ENCODE results near the gene GBE1. TPM values are rescaled to one million over a fixed set of nuclear protein-coding genes. Genes with fewer than 3 reads are reported as not detected.

GBE1 gene
- total RNA-seq, 2 experiments from 2014 or later, result 37.5 to 41.1 TPM

- POLR2A ChIA-PET, result no interaction called here
- ATAC-seq (ENCODE audit: low read depth) (no peak), DNase-seq (no peak)
- H3K36me3 Mint-ChIP-seq, result peaks cover 15% of the 10 kb centered on the region
- H3K27ac Mint-ChIP-seq, result peak overlapping the region; percentile 22
- H3K4me3 Mint-ChIP-seq, result no peak overlapping the region
- H3K27me3 Mint-ChIP-seq, result no peaks in the 10 kb centered on the region
- peaks cover 3% of the 10 kb centered on the region for H3K4me1 Mint-ChIP-seq
- H3K9me3 Mint-ChIP-seq, result peaks cover 4% of the 10 kb centered on the region
These were observed 207.1 kb downstream of the GBE1 start for GRCh38 chr3:81554388-81554787.

GRCh38 chr3:81550415-81550814, 211.0 kb downstream of the GBE1 start:
- no peak overlapping the region for H3K4me3 Mint-ChIP-seq
- POLR2A ChIA-PET, result no interaction called here
- H3K9me3 Mint-ChIP-seq, result peaks cover 7% of the 10 kb centered on the region
- H3K27ac Mint-ChIP-seq, result no peak overlapping the region
- DNase-seq (no peak), ATAC-seq (ENCODE audit: low read depth) (no peak)
- peaks cover 21% of the 10 kb centered on the region for H3K36me3 Mint-ChIP-seq
- H3K27me3 Mint-ChIP-seq, result no peaks in the 10 kb centered on the region
- H3K4me1 Mint-ChIP-seq, result peaks cover 5% of the 10 kb centered on the region

GRCh38 chr3:81549831-81550230, 211.6 kb downstream of the GBE1 start:
- Mint-ChIP-seq H3K4me3 (no peak overlapping the region), H3K4me1 (peaks cover 5% of the 10 kb centered on the region), H3K27ac (no peak overlapping the region), H3K9me3 (peaks cover 7% of the 10 kb centered on the region), H3K36me3 (peaks cover 18% of the 10 kb centered on the region), H3K27me3 (no peaks in the 10 kb centered on the region)
- DNase-seq (no peak), ATAC-seq (ENCODE audit: low read depth) (no peak)
- POLR2A ChIA-PET, result no interaction called here

GRCh38 chr3:81549388-81549787, 212.1 kb downstream of the GBE1 start:
- Mint-ChIP-seq H3K4me3 (no peak overlapping the region), H3K4me1 (peaks cover 4% of the 10 kb centered on the region), H3K27ac (no peak overlapping the region), H3K36me3 (peaks cover 18% of the 10 kb centered on the region), H3K9me3 (peaks cover 7% of the 10 kb centered on the region), H3K27me3 (no peaks in the 10 kb centered on the region)
- no peak for ATAC-seq (ENCODE audit: low read depth)
- DNase-seq, result no peak
- POLR2A ChIA-PET, result no interaction called here

- peaks cover 7% of the 10 kb centered on the region for H3K36me3 Mint-ChIP-seq
- H3K27me3 Mint-ChIP-seq, result no peaks in the 10 kb centered on the region
- no peak for DNase-seq
- H3K4me3 Mint-ChIP-seq, result no peak overlapping the region
- POLR2A ChIA-PET, result no interaction called here
- no peak overlapping the region for H3K27ac Mint-ChIP-seq
- peaks cover 2% of the 10 kb centered on the region for H3K4me1 Mint-ChIP-seq
- H3K9me3 Mint-ChIP-seq, result peaks cover 3% of the 10 kb centered on the region
- ATAC-seq (ENCODE audit: low read depth), result no peak
These were observed 215.9 kb downstream of the GBE1 start for GRCh38 chr3:81545572-81545971.

- Mint-ChIP-seq H3K27me3 (no peaks in the 10 kb centered on the region), H3K4me3 (no peak overlapping the region), H3K9me3 (peaks cover 3% of the 10 kb centered on the region), H3K27ac (no peak overlapping the region), H3K4me1 (peaks cover 2% of the 10 kb centered on the region), H3K36me3 (peaks cover 9% of the 10 kb centered on the region)
- ATAC-seq (ENCODE audit: low read depth), result no peak
- POLR2A ChIA-PET, result no interaction called here
- no peak for DNase-seq
These were observed 217.1 kb downstream of the GBE1 start for GRCh38 chr3:81544385-81544784.

GRCh38 chr3:81540787-81541186, 220.7 kb downstream of the GBE1 start:
- H3K27me3 Mint-ChIP-seq, result no peaks in the 10 kb centered on the region
- no peak overlapping the region for H3K27ac Mint-ChIP-seq
- H3K4me1 Mint-ChIP-seq, result no peaks in the 10 kb centered on the region
- no peaks in the 10 kb centered on the region for H3K9me3 Mint-ChIP-seq
- no peak overlapping the region for H3K4me3 Mint-ChIP-seq
- peaks cover 2% of the 10 kb centered on the region for H3K36me3 Mint-ChIP-seq
- DNase-seq (no peak), ATAC-seq (ENCODE audit: low read depth) (no peak)
- POLR2A ChIA-PET, result no interaction called here

GRCh38 chr3:81531846-81532245, 229.6 kb downstream of the GBE1 start:
- ATAC-seq (ENCODE audit: low read depth), result no peak
- Mint-ChIP-seq H3K4me3 (no peak overlapping the region), H3K4me1 (no peaks in the 10 kb centered on the region), H3K27me3 (no peaks in the 10 kb centered on the region), H3K9me3 (peaks cover 3% of the 10 kb centered on the region), H3K27ac (no peak overlapping the region), H3K36me3 (peaks cover 38% of the 10 kb centered on the region)
- POLR2A ChIA-PET, result no interaction called here
- DNase-seq, result no peak

GRCh38 chr3:81531263-81531662, 230.2 kb downstream of the GBE1 start:
- H3K4me1 Mint-ChIP-seq, result no peaks in the 10 kb centered on the region
- no peaks in the 10 kb centered on the region for H3K27me3 Mint-ChIP-seq
- H3K4me3 Mint-ChIP-seq, result no peak overlapping the region
- POLR2A ChIA-PET, result no interaction called here
- peaks cover 3% of the 10 kb centered on the region for H3K9me3 Mint-ChIP-seq
- peaks cover 38% of the 10 kb centered on the region for H3K36me3 Mint-ChIP-seq
- H3K27ac Mint-ChIP-seq, result no peak overlapping the region
- ATAC-seq (ENCODE audit: low read depth) (no peak), DNase-seq (no peak)

- Mint-ChIP-seq H3K27me3 (no peaks in the 10 kb centered on the region), H3K9me3 (peaks cover 3% of the 10 kb centered on the region), H3K4me3 (no peak overlapping the region), H3K27ac (no peak overlapping the region), H3K4me1 (no peaks in the 10 kb centered on the region), H3K36me3 (peaks cover 44% of the 10 kb centered on the region)
- DNase-seq (no peak), ATAC-seq (ENCODE audit: low read depth) (no peak)
- POLR2A ChIA-PET, result no interaction called here
These were observed 231.1 kb downstream of the GBE1 start for GRCh38 chr3:81530180-81530939.

- Mint-ChIP-seq H3K4me1 (no peaks in the 10 kb centered on the region), H3K27me3 (no peaks in the 10 kb centered on the region), H3K4me3 (no peak overlapping the region), H3K9me3 (no peaks in the 10 kb centered on the region), H3K27ac (no peak overlapping the region), H3K36me3 (peaks cover 12% of the 10 kb centered on the region)
- ATAC-seq (ENCODE audit: low read depth) (no peak), DNase-seq (no peak)
- POLR2A ChIA-PET, result no interaction called here
These were observed 239.6 kb downstream of the GBE1 start for GRCh38 chr3:81521855-81522254.

GRCh38 chr3:81518945-81519344, 242.5 kb downstream of the GBE1 start:
- Mint-ChIP-seq H3K4me3 (no peak overlapping the region), H3K4me1 (no peaks in the 10 kb centered on the region), H3K27ac (no peak overlapping the region), H3K9me3 (no peaks in the 10 kb centered on the region), H3K36me3 (peaks cover 8% of the 10 kb centered on the region), H3K27me3 (no peaks in the 10 kb centered on the region)
- no peak for DNase-seq
- POLR2A ChIA-PET, result no interaction called here
- ATAC-seq (ENCODE audit: low read depth), result no peak

GRCh38 chr3:81516042-81516441, 245.4 kb downstream of the GBE1 start:
- Mint-ChIP-seq H3K27me3 (no peaks in the 10 kb centered on the region), H3K9me3 (no peaks in the 10 kb centered on the region), H3K36me3 (peaks cover 14% of the 10 kb centered on the region), H3K4me1 (peaks cover 1% of the 10 kb centered on the region), H3K27ac (no peak overlapping the region), H3K4me3 (no peak overlapping the region)
- POLR2A ChIA-PET, result no interaction called here
- ATAC-seq (ENCODE audit: low read depth), result no peak
- DNase-seq, result no peak

- peaks cover 11% of the 10 kb centered on the region for H3K36me3 Mint-ChIP-seq
- no peaks in the 10 kb centered on the region for H3K9me3 Mint-ChIP-seq
- POLR2A ChIA-PET, result no interaction called here
- no peak for DNase-seq
- ATAC-seq (ENCODE audit: low read depth), result no peak
- no peaks in the 10 kb centered on the region for H3K27me3 Mint-ChIP-seq
- no peak overlapping the region for H3K27ac Mint-ChIP-seq
- peaks cover 1% of the 10 kb centered on the region for H3K4me1 Mint-ChIP-seq
- no peak overlapping the region for H3K4me3 Mint-ChIP-seq
These were observed 247.9 kb downstream of the GBE1 start for GRCh38 chr3:81513591-81513990.

- DNase-seq, result no peak
- no peaks in the 10 kb centered on the region for H3K27me3 Mint-ChIP-seq
- POLR2A ChIA-PET, result no interaction called here
- peaks cover 11% of the 10 kb centered on the region for H3K36me3 Mint-ChIP-seq
- no peaks in the 10 kb centered on the region for H3K4me1 Mint-ChIP-seq
- H3K9me3 Mint-ChIP-seq, result no peaks in the 10 kb centered on the region
- no peak overlapping the region for H3K4me3 Mint-ChIP-seq
- no peak for ATAC-seq (ENCODE audit: low read depth)
- H3K27ac Mint-ChIP-seq, result no peak overlapping the region
These were observed 258.4 kb downstream of the GBE1 start for GRCh38 chr3:81503026-81503425.

Measured in activated naive CD8-positive, alpha-beta T cell treated with anti-CD3 and anti-CD28 coated beads, Interleukin-2, amount 10 ng/mL, durations not matched to agents 7 days and 5 days (primary cell).